Activated naive CD4-positive, alpha-beta T cell treated with anti-CD3 and anti-CD28 coated beads, Interleukin-2, amount 50 U/mL, for 16 hours (primary cell): ENCODE results near the gene ANKMY1.

Experiments
- DNase-seq: peaks from one replicate; pipeline ENCODE4 v3.0.0-alpha.2; 2020

ANKMY1 gene

GRCh38 chr2:240443891-240444301 is 113.9 kb downstream of the ANKMY1 start:
- no peak for DNase-seq

DNA sequence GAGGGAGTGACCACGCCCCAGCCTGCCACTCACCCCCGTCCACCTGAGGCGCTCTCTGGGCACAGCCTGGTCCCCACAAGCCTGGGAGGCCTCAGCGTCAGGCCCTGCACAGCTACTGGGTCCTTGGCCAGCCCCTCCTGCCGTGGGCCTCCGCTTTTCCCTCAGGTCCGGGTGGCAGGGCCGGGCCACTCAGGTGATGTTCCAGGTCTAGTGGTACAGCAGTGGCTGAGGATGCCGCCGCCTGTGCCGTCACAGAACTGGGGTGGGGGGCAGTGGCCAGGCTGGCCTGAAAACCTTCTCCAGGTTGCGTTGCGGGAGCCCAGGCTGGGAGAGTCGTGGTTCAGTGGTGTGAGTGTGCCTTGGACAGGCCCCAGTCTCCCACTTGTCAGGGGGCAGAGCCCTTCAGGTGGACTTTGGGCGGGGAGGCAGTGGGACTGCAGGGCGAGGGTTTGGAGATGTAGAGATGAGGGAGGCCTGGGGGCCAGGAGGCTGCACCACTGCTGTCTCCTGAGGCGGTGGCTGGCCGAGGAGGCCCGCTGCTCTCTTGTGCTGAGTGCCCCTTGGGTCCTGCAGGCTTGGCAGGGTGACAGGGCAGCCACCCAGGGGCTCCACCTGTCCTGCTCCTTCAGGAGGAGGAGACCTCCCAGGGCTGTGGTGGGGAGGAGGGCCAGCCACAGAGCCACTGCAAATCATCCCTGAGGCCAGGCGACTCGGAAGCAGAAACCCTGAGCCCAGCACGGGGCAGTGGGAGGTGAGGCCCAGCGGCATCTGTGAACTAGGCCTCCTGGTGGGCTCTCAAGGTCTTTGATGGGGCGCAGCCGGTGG is 114.7 kb downstream of the ANKMY1 start:
- no peak for DNase-seq

DNA sequence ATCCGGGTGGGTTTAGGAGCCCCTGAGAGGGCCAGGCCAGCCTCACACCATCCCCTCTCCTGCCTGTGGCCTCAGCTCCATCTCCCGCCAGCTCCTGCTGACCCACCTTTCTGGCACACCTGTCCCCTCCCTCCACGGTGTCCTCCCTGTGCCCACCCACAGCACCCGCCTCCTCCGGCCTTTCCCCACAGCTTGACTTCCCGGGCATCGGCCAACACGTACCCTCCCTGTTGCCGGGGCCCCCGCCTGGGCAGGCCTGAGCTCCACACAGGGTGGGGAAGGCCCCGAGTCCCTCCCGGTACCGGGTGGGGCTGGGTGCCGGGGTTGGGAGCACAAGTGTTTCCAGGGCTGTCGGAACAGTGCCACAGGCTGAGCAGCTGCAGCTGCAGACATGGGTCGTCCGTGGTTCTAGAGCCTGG is 115.8 kb downstream of the ANKMY1 start:
- no peak for DNase-seq

DNA sequence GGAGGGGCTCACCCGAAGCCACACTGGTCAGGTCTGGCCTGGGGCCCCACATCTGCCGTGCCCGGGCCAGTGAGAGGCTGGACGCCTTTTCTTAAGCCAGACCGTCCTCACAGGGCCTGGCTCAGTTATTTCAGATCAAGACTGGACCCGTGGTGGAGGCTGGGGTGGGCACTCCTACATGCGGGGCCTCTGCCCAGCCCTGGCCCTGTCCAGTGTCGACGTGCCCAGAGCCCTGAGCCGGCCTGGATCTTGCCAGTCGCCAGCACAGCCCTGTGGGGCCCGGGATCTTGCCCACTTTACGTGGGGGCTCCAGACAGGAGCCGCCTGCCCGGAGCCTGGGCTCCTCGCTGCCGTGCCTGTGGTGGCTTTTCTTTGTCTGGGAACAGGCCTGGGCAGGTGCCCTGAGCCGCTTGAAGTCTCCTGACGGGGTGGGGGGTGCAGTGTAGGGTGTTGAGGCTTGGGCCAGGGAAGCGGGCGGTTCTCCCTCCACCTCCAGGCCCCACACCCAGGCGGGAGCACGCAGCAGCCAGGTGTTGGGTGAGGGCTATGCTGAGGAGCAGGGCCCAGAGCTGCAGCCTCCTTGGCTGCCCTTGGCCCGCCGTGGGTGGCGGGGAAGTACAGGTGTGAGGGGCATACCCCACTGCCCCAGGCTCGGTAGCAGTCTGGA is 116.3 kb downstream of the ANKMY1 start:
- no peak for DNase-seq

DNA sequence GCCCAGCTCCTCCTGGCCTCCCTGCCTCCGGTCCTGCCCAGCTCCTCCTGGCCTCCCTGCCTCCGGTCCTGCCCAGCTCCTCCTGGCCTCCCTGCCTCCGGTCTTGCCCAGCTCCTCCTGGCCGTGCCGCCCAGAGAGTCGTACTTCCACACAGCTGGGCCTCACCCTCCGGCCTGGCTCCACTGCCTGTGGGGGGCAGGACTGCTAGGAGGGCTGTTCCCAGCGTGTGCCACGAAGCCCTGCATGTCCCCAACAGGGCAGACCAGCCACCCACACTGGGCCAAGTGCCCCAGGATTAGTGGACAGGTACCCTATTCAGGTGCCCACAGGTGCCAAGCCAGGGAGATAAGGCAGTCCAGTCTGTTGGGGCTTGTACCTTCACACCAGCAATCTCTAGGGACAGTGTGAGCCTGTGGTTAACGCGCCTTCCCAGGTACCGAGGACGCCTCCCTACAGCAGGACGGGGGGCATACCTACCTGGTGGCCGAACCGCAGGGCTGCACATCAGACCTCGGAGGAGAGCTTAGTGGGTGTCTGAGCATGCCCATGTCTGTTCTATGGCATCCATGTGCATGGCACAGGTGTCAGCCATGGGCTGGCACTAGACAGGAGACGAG is 117.0 kb downstream of the ANKMY1 start:
- no peak for DNase-seq

- no peak for DNase-seq
Measured at GRCh38 chr2:240440251-240440650, 117.5 kb downstream of the ANKMY1 start.

DNA sequence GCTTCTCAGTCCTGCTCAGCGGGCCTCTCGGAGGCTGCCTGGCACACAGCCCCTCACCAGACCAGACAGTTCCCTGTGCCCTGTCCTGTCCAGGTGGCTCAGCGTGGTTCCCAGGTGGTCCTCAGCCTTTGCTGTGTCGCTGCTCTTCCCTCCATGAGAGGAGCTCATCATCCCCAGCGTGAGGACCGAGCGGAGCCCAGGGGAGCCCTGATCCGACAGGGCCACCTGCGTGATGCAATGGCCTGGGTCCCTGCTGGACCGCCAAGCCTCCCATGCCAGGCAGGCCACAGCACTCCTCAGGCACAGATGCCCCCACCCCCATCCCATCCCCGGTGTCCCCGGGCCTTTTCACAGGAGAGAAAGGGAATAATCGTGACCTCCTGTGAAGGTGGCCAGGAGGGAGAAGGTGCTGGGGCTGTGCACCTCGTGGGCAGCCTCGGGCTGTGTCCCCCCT is 118.1 kb downstream of the ANKMY1 start:
- no peak for DNase-seq

DNA sequence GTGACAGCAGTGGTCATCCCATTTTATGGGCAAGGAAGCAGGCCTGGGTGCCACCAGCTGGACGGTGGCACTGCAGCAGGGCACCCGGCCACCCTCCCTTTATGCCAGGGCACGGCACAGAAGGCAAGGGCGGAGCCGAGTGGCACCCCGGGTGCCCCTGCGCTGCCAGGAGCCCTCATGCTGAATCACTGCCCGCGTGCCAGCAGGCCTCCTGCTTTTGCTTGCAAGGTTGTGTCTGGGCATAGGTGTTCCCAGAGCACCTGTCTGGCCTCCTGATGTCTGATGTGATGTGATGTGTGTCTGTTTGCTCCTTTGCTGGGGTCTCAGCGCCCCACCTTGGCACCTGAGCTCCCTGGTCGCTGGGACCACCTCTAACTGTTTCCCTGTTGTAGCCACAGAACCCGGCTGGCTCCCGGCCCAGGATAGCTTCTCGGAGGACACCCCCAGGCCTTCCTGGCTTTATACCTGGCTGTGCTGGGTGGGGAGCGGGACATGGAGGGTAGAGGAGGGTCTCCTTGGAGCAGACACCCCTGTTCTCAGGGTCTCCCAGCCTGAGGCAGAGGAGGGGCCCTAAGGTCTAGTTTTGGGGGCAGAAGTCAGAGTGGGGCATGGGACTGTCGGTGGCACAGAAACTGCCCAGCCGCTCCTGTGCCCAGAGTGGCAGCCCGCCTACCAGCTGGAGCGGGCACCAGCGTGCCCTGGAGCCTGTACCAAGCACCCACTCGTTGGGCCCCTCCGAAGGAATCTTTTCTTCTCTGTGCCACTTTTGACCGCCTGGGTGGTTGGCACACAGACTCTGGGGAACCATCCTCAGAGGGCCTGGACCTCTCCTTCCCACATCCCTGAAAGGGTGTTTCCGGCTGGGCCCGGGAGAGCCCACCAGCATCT is 118.7 kb downstream of the ANKMY1 start:
- no peak for DNase-seq

- DNase-seq, result peak; percentile 69
Measured at GRCh38 chr2:240437861-240438809, 119.7 kb downstream of the ANKMY1 start.

DNA sequence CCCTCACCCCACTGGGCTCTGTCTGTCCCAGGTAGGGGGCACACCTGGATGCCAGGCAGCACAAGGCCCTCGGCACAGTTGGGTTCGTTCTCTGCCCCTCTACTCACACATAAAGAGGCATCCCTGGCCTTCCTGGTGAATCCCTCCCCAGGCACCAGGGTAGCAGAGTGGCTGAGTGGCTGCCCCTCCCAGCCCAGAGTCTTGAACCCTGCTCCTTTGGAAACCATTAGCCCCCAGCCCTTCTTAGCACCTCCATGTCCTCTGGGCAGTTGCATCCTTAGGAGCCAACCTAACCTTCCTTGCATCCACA is 120.3 kb downstream of the ANKMY1 start:
- no peak for DNase-seq

DNA sequence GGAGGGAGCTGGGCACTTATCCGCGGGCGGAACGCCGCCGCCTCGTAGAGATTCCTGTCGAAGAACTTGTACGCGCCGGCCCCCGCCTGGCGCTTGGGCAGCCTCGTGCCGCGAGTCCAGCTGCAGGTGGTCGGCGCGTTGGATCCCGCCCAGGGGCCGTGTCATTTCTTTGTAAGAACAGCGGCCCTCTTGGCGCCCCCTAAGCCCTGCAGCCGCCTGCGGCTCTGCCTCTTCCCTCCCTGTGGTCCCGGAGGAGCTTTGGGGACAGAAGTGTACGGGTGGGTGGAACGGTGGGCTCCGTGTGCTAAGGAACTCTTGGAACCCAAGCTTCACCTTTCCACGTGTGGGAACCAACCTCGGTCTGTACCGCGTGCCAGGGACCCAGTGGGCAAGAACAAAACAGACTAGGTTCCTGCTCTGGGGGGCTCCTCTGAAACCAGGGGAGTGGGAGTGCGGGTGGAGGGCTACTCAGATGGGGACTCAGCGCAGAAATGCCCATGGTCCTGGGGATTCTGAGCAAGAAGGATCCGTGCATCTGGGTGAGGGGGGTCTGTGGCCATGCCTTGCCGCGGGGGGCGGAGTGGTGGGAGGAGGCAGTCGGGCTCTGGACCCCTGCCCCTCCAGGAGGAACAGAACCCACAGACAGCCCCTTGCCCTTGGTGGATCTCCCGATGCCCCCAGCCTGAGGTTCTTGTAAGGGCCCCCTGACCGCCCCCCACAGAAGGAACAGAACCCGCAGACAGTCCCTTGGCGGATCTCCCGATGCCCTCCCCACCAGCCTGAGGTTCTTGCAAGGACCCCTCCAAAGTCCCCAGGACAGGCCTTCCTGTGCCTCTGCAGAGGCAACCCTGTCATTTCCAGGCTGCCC is 120.9 kb downstream of the ANKMY1 start:
- DNase-seq, result no peak

DNA sequence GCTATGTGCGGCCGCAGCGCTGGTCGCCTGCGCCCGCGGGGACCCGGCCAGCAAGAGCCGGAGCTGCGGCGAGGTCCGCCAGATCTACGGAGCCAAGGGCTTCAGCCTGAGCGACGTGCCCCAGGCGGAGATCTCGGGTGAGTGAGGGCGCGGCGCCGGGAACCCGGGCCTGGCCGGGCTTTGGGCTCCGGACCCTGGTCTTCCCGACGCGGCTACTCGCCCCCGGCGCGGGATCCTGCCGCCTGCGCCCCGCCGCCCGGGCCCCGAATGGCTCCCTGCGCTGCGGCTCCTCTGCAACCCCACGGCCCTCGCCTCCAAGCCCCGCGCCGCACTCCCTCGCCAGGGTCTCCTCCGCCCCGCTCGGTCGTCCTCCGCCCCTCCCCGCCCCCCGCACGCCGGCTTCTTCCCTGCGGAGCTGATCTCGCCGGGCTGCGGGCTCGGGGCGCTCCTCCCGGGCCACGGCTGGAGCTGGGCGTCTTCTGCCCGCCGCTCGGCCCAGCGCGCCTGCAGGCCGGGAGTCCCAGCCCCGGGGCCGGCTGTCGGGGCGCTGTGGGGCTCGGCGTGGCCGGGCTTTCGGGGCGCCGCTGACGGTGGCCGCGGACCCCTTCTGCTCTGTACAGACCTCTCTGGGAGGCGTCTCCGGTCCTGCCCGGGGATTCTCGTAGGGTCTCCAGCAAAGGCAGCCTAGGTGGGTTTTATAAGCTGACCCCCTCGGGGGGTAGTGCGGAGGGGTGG is 121.7 kb downstream of the ANKMY1 start:
- no peak for DNase-seq

GRCh38 chr2:240435457-240435947 is 122.3 kb downstream of the ANKMY1 start, which contains the start of gene GPC1:
GPC1 (plus strand) TSS chr2:240435663; CDS start chr2:240435919, 256 bp downstream.
- peak; percentile 42 for DNase-seq

DNA sequence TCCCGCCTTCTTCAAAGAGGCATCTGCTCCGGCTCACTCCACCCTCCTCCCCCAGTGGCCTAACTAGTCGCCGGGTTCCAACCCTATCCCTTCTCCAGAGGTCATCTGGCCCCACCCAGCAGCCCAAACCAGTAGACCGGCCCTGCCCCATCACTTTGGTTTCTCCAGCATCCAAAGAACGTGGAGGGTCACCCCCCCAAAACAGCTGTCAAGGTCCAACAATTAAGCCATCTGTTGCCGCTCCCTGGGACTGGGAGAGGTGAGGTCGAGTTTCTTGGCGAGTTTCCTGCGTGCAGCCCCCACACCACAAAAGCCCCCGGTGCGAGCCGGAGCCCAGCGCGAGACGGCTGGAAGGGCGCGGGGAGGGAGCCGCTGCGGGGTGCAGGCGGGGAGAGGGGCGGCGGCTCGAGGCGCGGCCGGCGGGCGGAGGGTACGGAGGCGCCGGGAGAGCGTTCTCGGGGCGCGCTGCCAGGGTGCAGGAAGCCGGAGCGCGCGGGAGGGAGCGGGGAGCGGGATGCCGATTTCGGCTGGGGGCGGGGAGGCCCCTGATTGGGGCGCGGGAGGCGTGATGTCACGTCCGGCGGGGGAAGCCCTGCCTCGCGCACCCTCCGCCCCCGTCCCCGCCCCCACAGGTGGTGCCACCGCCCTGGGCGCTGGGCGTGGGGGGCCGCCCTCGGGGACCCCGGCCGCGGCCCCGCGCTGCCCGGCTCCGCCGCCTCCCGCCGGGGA is 122.9 kb downstream of the ANKMY1 start:
- DNase-seq, result peak; percentile 81

- DNase-seq, result peak; percentile 7
Measured at GRCh38 chr2:240433973-240434727, 123.6 kb downstream of the ANKMY1 start.

- peak; percentile 11 for DNase-seq
Measured at GRCh38 chr2:240432820-240433801, 124.7 kb downstream of the ANKMY1 start.

DNA sequence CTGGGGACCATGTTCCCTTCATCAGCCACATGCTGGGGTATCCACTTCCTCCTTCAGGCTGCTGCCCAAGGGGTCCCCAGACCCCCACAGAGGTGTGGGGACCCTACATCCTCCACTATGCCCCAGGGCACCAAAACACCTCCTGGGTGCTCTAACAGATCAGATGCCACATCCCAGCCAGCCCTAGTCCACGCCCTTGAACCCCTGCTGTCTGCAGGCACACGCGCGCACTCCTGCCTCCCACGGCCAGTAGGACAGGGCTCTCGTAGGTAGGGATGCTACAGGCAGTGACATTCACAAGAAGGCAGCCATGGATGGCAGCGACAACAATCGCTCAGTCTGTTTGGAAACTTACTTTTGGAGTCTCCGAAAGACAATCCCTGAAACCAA is 125.4 kb downstream of the ANKMY1 start:
- DNase-seq, result no peak
